ENCODE measurements around the gene PCDHB11.

DNA sequence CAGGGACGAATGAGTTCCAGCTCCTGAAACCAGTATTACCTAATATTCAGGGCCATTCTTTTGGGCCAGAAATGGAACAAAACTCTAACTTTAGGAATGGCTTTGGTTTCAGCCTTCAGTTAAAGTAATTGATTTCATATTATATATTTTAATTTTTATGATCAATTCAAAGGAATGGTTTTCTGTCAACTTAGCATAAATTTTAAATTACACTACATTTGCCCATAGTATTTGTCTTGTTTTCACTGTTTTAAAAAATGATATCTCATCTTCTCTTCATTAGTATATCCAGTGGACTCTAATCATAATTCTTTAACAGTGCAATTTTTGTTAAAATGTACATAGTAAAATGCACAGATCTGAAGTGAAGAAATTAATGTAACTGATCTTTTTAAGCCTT lies 19.1 kb upstream of the PCDHB11 start:
- TF ChIP-seq POLR2A (IDR thresholded peaks at IDR 0.05) = no peak
- no peak for TF ChIP-seq POLR2AphosphoS5 (IDR thresholded peaks at IDR 0.05)
- TF ChIP-seq, protein P1, sequence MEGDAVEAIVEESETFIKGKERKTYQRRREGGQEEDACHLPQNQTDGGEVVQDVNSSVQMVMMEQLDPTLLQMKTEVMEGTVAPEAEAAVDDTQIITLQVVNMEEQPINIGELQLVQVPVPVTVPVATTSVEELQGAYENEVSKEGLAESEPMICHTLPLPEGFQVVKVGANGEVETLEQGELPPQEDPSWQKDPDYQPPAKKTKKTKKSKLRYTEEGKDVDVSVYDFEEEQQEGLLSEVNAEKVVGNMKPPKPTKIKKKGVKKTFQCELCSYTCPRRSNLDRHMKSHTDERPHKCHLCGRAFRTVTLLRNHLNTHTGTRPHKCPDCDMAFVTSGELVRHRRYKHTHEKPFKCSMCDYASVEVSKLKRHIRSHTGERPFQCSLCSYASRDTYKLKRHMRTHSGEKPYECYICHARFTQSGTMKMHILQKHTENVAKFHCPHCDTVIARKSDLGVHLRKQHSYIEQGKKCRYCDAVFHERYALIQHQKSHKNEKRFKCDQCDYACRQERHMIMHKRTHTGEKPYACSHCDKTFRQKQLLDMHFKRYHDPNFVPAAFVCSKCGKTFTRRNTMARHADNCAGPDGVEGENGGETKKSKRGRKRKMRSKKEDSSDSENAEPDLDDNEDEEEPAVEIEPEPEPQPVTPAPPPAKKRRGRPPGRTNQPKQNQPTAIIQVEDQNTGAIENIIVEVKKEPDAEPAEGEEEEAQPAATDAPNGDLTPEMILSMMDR (IDR thresholded peaks at IDR 0.05 in 8 of 11, conservative IDR thresholded peaks at IDR 0.05 in 3 of 11) = no peak

All from spleen (tissue), 7 donors.